CD14-positive monocyte (primary cell): Measurements from ENCODE around the gene CARMIL1. TPM values are rescaled to one million over a fixed set of nuclear protein-coding genes. Genes with fewer than 3 reads are reported as not detected.

Experiments used
- DNase-seq, 3 donors: peaks; one replicate each; pipeline ENCODE4 v3.0.0-alpha.2; 2011 to 2022
- H2AFZ ChIP-seq: 2 replicates; pipeline ENCODE4 v1.6.0; 2012; ENCODE audit warnings: mild to moderate bottlenecking, low read depth, low read length, inconsistent platforms; ENCODE audit not compliant: insufficient read depth, poor library complexity, severe bottlenecking
- H3K27ac ChIP-seq, 2 donors: 1 replicate in 1 of 2; 2 replicates in 1 of 2; pipeline ENCODE4 v1.5.1; 2012 to 2013; ENCODE audit warnings: low read length in 2 of 2, control low read depth in 1 of 2, inconsistent platforms in 1 of 2, low read depth in 1 of 2, mild to moderate bottlenecking in 1 of 2
- H3K27me3 ChIP-seq, 2 donors: one replicate each; pipeline versions ENCODE4 v1.6.0 to v1.6.1; 2011 to 2013; ENCODE audit warnings: low read length in 2 of 2; ENCODE audit not compliant: control insufficient read depth in 2 of 2, insufficient read depth in 2 of 2
- H3K36me3 ChIP-seq, 2 donors: replicated peaks in 1 of 2; 1 replicate in 1 of 2; 2 replicates in 1 of 2; pipeline versions ENCODE4 v1.5.1 to v1.6.1; 2012 to 2013; ENCODE audit warnings: low read length in 2 of 2, control low read depth in 1 of 2, inconsistent platforms in 1 of 2, mild to moderate bottlenecking in 1 of 2; ENCODE audit not compliant: insufficient read depth in 2 of 2, control insufficient read depth in 1 of 2
- H3K4me1 ChIP-seq, 2 donors: 1 replicate in 1 of 2; 2 replicates in 1 of 2; pipeline versions ENCODE4 v1.5.1 to v1.6.1; 2012 to 2013; ENCODE audit warnings: low read length in 2 of 2, control low read depth in 1 of 2, inconsistent platforms in 1 of 2, mild to moderate bottlenecking in 1 of 2, moderate library complexity in 1 of 2; ENCODE audit not compliant: insufficient read depth in 2 of 2, control insufficient read depth in 1 of 2
- H3K4me2 ChIP-seq: replicated peaks from 2 replicates; pipeline ENCODE3; 2012; ENCODE audit warnings: low read length, moderate library complexity, mild to moderate bottlenecking; ENCODE audit not compliant: poor library complexity, severe bottlenecking; ENCODE audit errors: extremely low read depth
- H3K4me3 ChIP-seq, 3 experiments: fragments of 200-600 bp in 1 of 3; sonication (generic) in 1 of 3; replicated peaks in 1 of 3; 1 replicate in 2 of 3; 2 replicates in 1 of 3; pipeline ENCODE4 v1.5.1; 2011 to 2013; ENCODE audit warnings: low read length in 3 of 3, mild to moderate bottlenecking in 3 of 3, control low read depth in 2 of 3, low read depth in 2 of 3, inconsistent platforms in 1 of 3, moderate library complexity in 1 of 3
- H3K79me2 ChIP-seq: 2 replicates; pipeline ENCODE4 v1.6.0; 2012; ENCODE audit warnings: mild to moderate bottlenecking, control low read depth, inconsistent platforms, low read length, moderate library complexity; ENCODE audit not compliant: insufficient read depth
- H3K9ac ChIP-seq: 2 replicates; pipeline ENCODE4 v1.6.0; 2017; ENCODE audit warnings: low read length, mild to moderate bottlenecking; ENCODE audit not compliant: insufficient read depth, poor library complexity, severe bottlenecking
- H3K9me3 ChIP-seq, 2 donors: replicated peaks in 1 of 2; 1 replicate in 1 of 2; 2 replicates in 1 of 2; pipeline versions ENCODE4 v1.5.1 to v1.6.1; 2012 to 2013; ENCODE audit warnings: low read length in 2 of 2, control low read depth in 1 of 2; ENCODE audit not compliant: control insufficient read depth in 1 of 2, insufficient read depth in 1 of 2
- H4K20me1 ChIP-seq: 2 replicates; pipeline ENCODE4 v1.6.0; 2012; ENCODE audit warnings: mild to moderate bottlenecking, low read length, control low read depth, moderate library complexity; ENCODE audit not compliant: insufficient read depth
- H3K27ac Mint-ChIP-seq, 7 donors: one replicate each; pipeline ENCODE4 v1.8.0; 2020; ENCODE audit warnings: mild to moderate bottlenecking in 7 of 7, mixed read lengths in 7 of 7, moderate library complexity in 6 of 7, inconsistent platforms in 2 of 7
- H3K27me3 Mint-ChIP-seq, 3 donors: one replicate each; pipeline ENCODE4 v1.8.0; 2021 to 2022; ENCODE audit warnings: low read depth in 3 of 3, mild to moderate bottlenecking in 3 of 3, mixed read lengths in 3 of 3, moderate library complexity in 3 of 3, inconsistent platforms in 1 of 3
- H3K36me3 Mint-ChIP-seq, 2 donors: one replicate each; pipeline ENCODE4 v1.8.0; 2020; ENCODE audit warnings: mixed read lengths in 2 of 2, inconsistent platforms in 1 of 2, mild to moderate bottlenecking in 1 of 2
- H3K4me1 Mint-ChIP-seq: one replicate; pipeline ENCODE4 v1.8.0; 2020; ENCODE audit warnings: mild to moderate bottlenecking, mixed read lengths
- H3K4me3 Mint-ChIP-seq, 2 donors: one replicate each; pipeline ENCODE4 v1.8.0; 2020; ENCODE audit warnings: mild to moderate bottlenecking in 2 of 2, mixed read lengths in 2 of 2, moderate library complexity in 1 of 2
- H3K9me3 Mint-ChIP-seq, 7 donors: one replicate each; pipeline ENCODE4 v1.8.0; 2020 to 2022; ENCODE audit warnings: mixed read lengths in 7 of 7, mild to moderate bottlenecking in 6 of 7, moderate library complexity in 6 of 7, inconsistent platforms in 2 of 7
- CTCF ChIP-seq: fragments of 200-600 bp; IDR thresholded peaks from one replicate; pipeline ENCODE4 v1.8.0; 2022; ENCODE audit warnings: antibody characterized with exemption, mild to moderate bottlenecking
- WGBS: methylation state at CpG from one replicate; pipeline ENCODE4 v1.1.5; 2013; ENCODE audit warnings: missing lambda C conversion rate; ENCODE audit not compliant: insufficient coverage; 5-methylcytosine and 5-hydroxymethylcytosine counted together
- intact Hi-C, 2 donors: fragments of 100-400 bp; cut with micrococcal nuclease; formaldehyde crosslinking; loops; one replicate each; pipeline versions ENCODE4 v1.15.0 to v1.15.1; 2023
- polyA plus RNA-seq, 3 donors: library from polyadenylated mRNA; depleted of rRNA in 1 of 3; unstranded in 2 of 3; stranded (reverse) in 1 of 3; fragments of 300-500 nt in 2 of 3; fragments of >200 nt in 1 of 3; fragmentation: Illumina TruSeq in 2 of 3; gene quantifications; 1 replicate in 2 of 3; 2 replicates in 1 of 3; pipeline ENCODE4 v1.2.3, GENCODE V29; 2012 to 2021

CARMIL1 gene
- polyA plus RNA-seq, 3 donors = 0.30 to 0.49 (median 0.41) TPM

- no peak overlapping the region for H3K27ac Mint-ChIP-seq
- H3K27me3 Mint-ChIP-seq = peaks cover 1 to 3% (median 2%) of the 10 kb centered on the region in 3 donors
Observed at GRCh38 chr6:25314509-25315175, 35.5 kb downstream of the CARMIL1 start.

More at GRCh38 chr6:25314509-25315175, 35.5 kb downstream of the CARMIL1 start:
- intact Hi-C loops = no loop called here
- H3K9me3 Mint-ChIP-seq = no peaks in the 10 kb centered on the region
- no peak for TF ChIP-seq CTCF
- no CpG with 5 or more reads among the region's 2 CpGs for WGBS
- peaks cover 23% of the 10 kb centered on the region for H3K4me1 Mint-ChIP-seq
- no peaks in the 10 kb centered on the region for H3K9me3 ChIP-seq
- no peaks in the 10 kb centered on the region for H3K79me2 ChIP-seq
- no peak overlapping the region for H3K9ac ChIP-seq
- H3K4me2 ChIP-seq = no peak overlapping the region
- peaks cover 15 to 17% of the 10 kb centered on the region in 2 donors for H3K4me1 ChIP-seq
- H3K36me3 Mint-ChIP-seq = peaks cover 0 to 8% of the 10 kb centered on the region in 2 donors
- H4K20me1 ChIP-seq = no peaks in the 10 kb centered on the region
- no peak for DNase-seq
- no peaks in the 10 kb centered on the region for H3K36me3 ChIP-seq
- H3K4me3 Mint-ChIP-seq = no peak overlapping the region
- H2AFZ ChIP-seq = no peak overlapping the region
- no peak overlapping the region for H3K4me3 ChIP-seq
- H3K27me3 ChIP-seq = no peaks in the 10 kb centered on the region
- H3K27ac ChIP-seq = no peak overlapping the region
